ENCODE results near the gene LRIG2.
A peak's percentile ranks its signal among the peaks of the same experiment; 100 is the strongest.
"Not testable (repeated sequence)": the region's sequence is repeated elsewhere in the genome, so short reads cannot be mapped to it uniquely, and the experiment has no call there.

LRIG2 gene

GRCh38 chr1:113058941-113059706 is 13.9 kb upstream of the LRIG2 start:
- DNase-seq: no peak

GRCh38 chr1:113063456-113063855 is 9.5 kb upstream of the LRIG2 start:
- DNase-seq: not testable (repeated sequence)

GRCh38 chr1:113072141-113072756 is 749 bp upstream of the LRIG2 start:
- DNase-seq: no peak

- no peak for DNase-seq
Observed at GRCh38 chr1:113073479-113073950, 517 bp downstream of the LRIG2 start.

- DNase-seq: no peak
Observed at GRCh38 chr1:113074237-113074636, 1.2 kb downstream of the LRIG2 start.

- not testable (repeated sequence) for DNase-seq
Observed at GRCh38 chr1:113077978-113078377, 5.0 kb downstream of the LRIG2 start.

- no peak for DNase-seq
Observed at GRCh38 chr1:113086541-113086940, 13.5 kb downstream of the LRIG2 start.

- peak; percentile 49 for DNase-seq
Observed at GRCh38 chr1:113088972-113089371, 16.0 kb downstream of the LRIG2 start.

- DNase-seq: no peak
Observed at GRCh38 chr1:113090051-113090450, 17.1 kb downstream of the LRIG2 start.

- DNase-seq: no peak
Observed at GRCh38 chr1:113091988-113092594, 19.1 kb downstream of the LRIG2 start.

GRCh38 chr1:113094506-113094905 is 21.5 kb downstream of the LRIG2 start:
- no peak for DNase-seq

- DNase-seq: no peak
Observed at GRCh38 chr1:113095790-113096455, 22.9 kb downstream of the LRIG2 start.

- no peak for DNase-seq
Observed at GRCh38 chr1:113096493-113096892, 23.5 kb downstream of the LRIG2 start.

- DNase-seq: no peak
Observed at GRCh38 chr1:113101588-113101987, 28.6 kb downstream of the LRIG2 start.

GRCh38 chr1:113103048-113103447 is 30.1 kb downstream of the LRIG2 start:
- DNase-seq: no peak

- no peak for DNase-seq
Observed at GRCh38 chr1:113103977-113104376, 31.0 kb downstream of the LRIG2 start.

- no peak for DNase-seq
Observed at GRCh38 chr1:113106910-113107309, 33.9 kb downstream of the LRIG2 start.

- DNase-seq: no peak
Observed at GRCh38 chr1:113109908-113110554, 37.0 kb downstream of the LRIG2 start.

GRCh38 chr1:113118266-113118665 is 45.3 kb downstream of the LRIG2 start:
- DNase-seq: no peak

GRCh38 chr1:113123737-113124136 is 50.7 kb downstream of the LRIG2 start:
- no peak for DNase-seq

GRCh38 chr1:113124366-113124765 is 51.4 kb downstream of the LRIG2 start:
- DNase-seq: no peak

GRCh38 chr1:113125517-113125916 is 52.5 kb downstream of the LRIG2 start:
- DNase-seq: no peak

GRCh38 chr1:113126207-113126606 is 53.2 kb downstream of the LRIG2 start:
- no peak for DNase-seq

All from NCI-H1694 treated with DMSO at 0.1 percent for 48 hours (cell line).